OCI-LY3 (cell line): ENCODE measurements around the gene PRMT2.

Experiments used
- H2AFZ ChIP-seq: fragments of 200-600, 300-600 bp; shearing (Covaris generic); 2 replicates; pipeline ENCODE4 v1.6.0; 2014; ENCODE audit warnings: antibody characterized with exemption, low read depth, low read length
- H3K27ac ChIP-seq: fragments of 200-600, 300-600 bp; sonication (generic); 2 replicates; pipeline ENCODE4 v1.5.1; 2014; ENCODE audit warnings: mild to moderate bottlenecking, low read length, moderate library complexity, mixed read lengths
- H3K27me3 ChIP-seq: fragments of 200-600, 300-600 bp; sonication (generic); 2 replicates; pipeline ENCODE4 v1.6.1; 2014; ENCODE audit warnings: low read depth, low read length, mixed read lengths
- H3K36me3 ChIP-seq: fragments of 200-600, 300-600 bp; sonication (generic); replicated peaks from 2 replicates; pipeline ENCODE3; 2014; ENCODE audit warnings: low read depth, low read length, mixed read lengths
- H3K4me1 ChIP-seq: fragments of 300-600, 200-600 bp; sonication (generic); 2 replicates; pipeline ENCODE4 v1.6.1; 2014; ENCODE audit warnings: low read length, mixed read lengths
- H3K4me2 ChIP-seq: fragments of 200-600, 300-600 bp; sonication (generic); 2 replicates; pipeline ENCODE4 v1.6.1; 2014; ENCODE audit warnings: low read length, mixed read lengths
- H3K4me3 ChIP-seq: fragments of 300-600, 200-600 bp; sonication (generic); 2 replicates; pipeline ENCODE4 v1.5.1; 2014; ENCODE audit warnings: antibody characterized with exemption, mild to moderate bottlenecking, low read length, moderate library complexity
- H3K79me2 ChIP-seq: fragments of 300-600, 200-600 bp; shearing (Covaris generic); 2 replicates; pipeline ENCODE4 v1.6.1; 2014; ENCODE audit warnings: mild to moderate bottlenecking, low read length, mixed read lengths
- H3K9ac ChIP-seq: fragments of 300-600, 200-600 bp; shearing (Covaris generic); 2 replicates; pipeline ENCODE4 v1.6.0; 2014; ENCODE audit warnings: mild to moderate bottlenecking, low read length, moderate library complexity
- H3K9me3 ChIP-seq: fragments of 200-600, 300-600 bp; shearing (Covaris generic); 2 replicates; pipeline ENCODE4 v1.6.1; 2014; ENCODE audit warnings: low read length, mixed read lengths; ENCODE audit not compliant: insufficient read depth
- H4K20me1 ChIP-seq: fragments of 200-600, 300-600 bp; sonication (generic); 2 replicates; pipeline ENCODE4 v1.6.1; 2016; ENCODE audit warnings: low read length, mixed read lengths; ENCODE audit not compliant: insufficient read depth
- CTCF ChIP-seq: fragments of 200-600, 300-600 bp; sonication (generic); IDR thresholded peaks from 2 replicates; pipeline ENCODE4 v1.5.1; 2014; ENCODE audit warnings: antibody characterized with exemption, low read length, low read depth
- EZH2phosphoT487 ChIP-seq: fragments of 200-600 bp; shearing (Covaris generic); IDR thresholded peaks from 2 replicates; pipeline ENCODE4 v1.6.1; 2018; ENCODE audit warnings: antibody characterized with exemption, mixed run types, low read depth

Gene PRMT2

GRCh38 chr21:46635324-46636180, at the start of gene PRMT2:
PRMT2 (plus strand) TSS chr21:46635674; CDS start chr21:46636952, 1,278 bp downstream.
- Histone ChIP-seq H3K9me3 (no peaks in the 10 kb centered on the region), H4K20me1 (no peaks in the 10 kb centered on the region), H3K4me3 (peak within 1 kb of the TSS; percentile 89), H3K36me3 (no peaks in the 10 kb centered on the region), H3K9ac (peak within 1 kb of the TSS; percentile 84), H2AFZ (peak within 1 kb of the TSS; percentile 81), H3K27me3 (no peaks in the 10 kb centered on the region), H3K27ac (peak within 1 kb of the TSS; percentile 73), H3K79me2 (no peaks in the 10 kb centered on the region), H3K4me1 (peaks cover 17% of the 10 kb centered on the region), H3K4me2 (peak within 1 kb of the TSS; percentile 92)
- TF ChIP-seq CTCF (no peak), EZH2phosphoT487 (no peak)

- Histone ChIP-seq H4K20me1 (no peaks in the 10 kb centered on the region), H3K9me3 (no peaks in the 10 kb centered on the region), H3K9ac (no peak overlapping the region), H3K27ac (no peak overlapping the region), H2AFZ (no peak overlapping the region), H3K36me3 (no peaks in the 10 kb centered on the region), H3K4me2 (no peak overlapping the region), H3K27me3 (no peaks in the 10 kb centered on the region), H3K4me3 (no peak overlapping the region), H3K79me2 (no peaks in the 10 kb centered on the region), H3K4me1 (no peaks in the 10 kb centered on the region)
- TF ChIP-seq CTCF (no peak), EZH2phosphoT487 (no peak)
These were observed 41.2 kb upstream of the PRMT2 start for GRCh38 chr21:46594276-46594675.

GRCh38 chr21:46596201-46596600, 39.3 kb upstream of the PRMT2 start:
- no peaks in the 10 kb centered on the region for H4K20me1 ChIP-seq
- no peaks in the 10 kb centered on the region for H3K9me3 ChIP-seq
- no peak overlapping the region for H3K9ac ChIP-seq
- H3K4me1 ChIP-seq, result no peaks in the 10 kb centered on the region
- no peaks in the 10 kb centered on the region for H3K27me3 ChIP-seq
- no peaks in the 10 kb centered on the region for H3K79me2 ChIP-seq
- TF ChIP-seq CTCF, result no peak
- TF ChIP-seq EZH2phosphoT487, result no peak
- no peak overlapping the region for H3K4me3 ChIP-seq
- no peak overlapping the region for H2AFZ ChIP-seq
- H3K4me2 ChIP-seq, result no peak overlapping the region
- H3K36me3 ChIP-seq, result no peaks in the 10 kb centered on the region
- H3K27ac ChIP-seq, result no peak overlapping the region

GRCh38 chr21:46597031-46597430, 38.4 kb upstream of the PRMT2 start:
- TF ChIP-seq CTCF (no peak), EZH2phosphoT487 (no peak)
- H3K4me3 ChIP-seq, result no peak overlapping the region
- no peak overlapping the region for H3K9ac ChIP-seq
- no peaks in the 10 kb centered on the region for H3K79me2 ChIP-seq
- peaks cover 4% of the 10 kb centered on the region; the same call in 1 of the 2 replicates for H3K4me1 ChIP-seq
- no peaks in the 10 kb centered on the region for H3K9me3 ChIP-seq
- no peaks in the 10 kb centered on the region for H3K36me3 ChIP-seq
- H4K20me1 ChIP-seq, result no peaks in the 10 kb centered on the region
- H3K4me2 ChIP-seq, result no peak overlapping the region
- no peaks in the 10 kb centered on the region for H3K27me3 ChIP-seq
- no peak overlapping the region for H2AFZ ChIP-seq
- no peak overlapping the region for H3K27ac ChIP-seq
